Endometrial microvascular endothelial cells (primary cell): ENCODE results near the gene PTX4. TPM values are rescaled to one million over a fixed set of nuclear protein-coding genes. Genes with fewer than 3 reads are reported as not detected.
"Not testable (repeated sequence)": the region's sequence is repeated elsewhere in the genome, so short reads cannot be mapped to it uniquely, and the experiment has no call there.

Experiments
- in situ Hi-C: cut with HindIII; loops from 2 replicates; pipeline ENCODE4 v1.10.0; 2017; ENCODE audit warnings: low sequenced_read_pairs, low pct_unique_long_range_greater_than_20kb; ENCODE audit errors: inconsistent ontology term
- total RNA-seq: library from RNA; depleted of rRNA; stranded (reverse); fragments of >200 nt; gene quantifications from one replicate; pipeline ENCODE4 v1.2.3, GENCODE V29; 2015; ENCODE audit errors: inconsistent ontology term

The PTX4 gene
- total RNA-seq, 1 donor from 2014 or later = 2.3 TPM

DNA sequence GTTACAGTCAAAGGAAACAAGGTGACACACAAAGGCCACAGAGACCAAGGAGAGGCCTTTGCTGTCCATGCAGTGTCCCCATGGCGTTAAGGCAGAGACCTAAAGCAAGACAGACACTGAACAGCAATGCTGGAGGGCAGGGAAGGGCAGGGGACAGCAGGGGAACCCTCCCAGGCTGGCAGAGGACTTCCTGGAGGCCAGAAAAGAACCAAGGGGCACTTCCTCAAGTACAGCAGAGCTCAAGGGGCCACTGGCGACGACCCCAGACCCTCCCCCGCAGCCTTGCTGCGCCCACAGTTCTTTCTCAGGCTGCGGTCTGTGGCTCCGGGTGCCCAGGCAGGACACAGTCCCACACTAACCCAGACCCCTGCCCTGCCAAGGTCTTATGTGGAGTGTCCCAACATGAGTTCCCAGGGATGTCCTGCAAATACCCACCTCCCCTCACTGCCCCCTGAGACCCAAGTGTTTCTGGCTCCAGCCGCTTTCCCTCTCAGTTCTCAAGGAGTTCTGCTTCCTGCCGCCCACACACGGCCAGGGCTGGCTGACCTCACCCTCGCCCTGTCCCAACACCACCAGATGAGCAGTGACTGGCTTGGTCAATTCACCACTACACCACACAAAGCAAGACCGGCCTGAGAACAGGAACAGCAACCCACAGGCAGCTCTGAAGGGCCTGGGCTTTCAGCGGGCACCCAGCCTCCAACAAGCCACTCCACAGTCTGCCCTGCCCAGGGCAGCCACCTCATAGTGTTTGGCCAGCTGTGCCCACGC, 18.1 kb downstream of the PTX4 start:
- in situ Hi-C loops = no loop called here

DNA sequence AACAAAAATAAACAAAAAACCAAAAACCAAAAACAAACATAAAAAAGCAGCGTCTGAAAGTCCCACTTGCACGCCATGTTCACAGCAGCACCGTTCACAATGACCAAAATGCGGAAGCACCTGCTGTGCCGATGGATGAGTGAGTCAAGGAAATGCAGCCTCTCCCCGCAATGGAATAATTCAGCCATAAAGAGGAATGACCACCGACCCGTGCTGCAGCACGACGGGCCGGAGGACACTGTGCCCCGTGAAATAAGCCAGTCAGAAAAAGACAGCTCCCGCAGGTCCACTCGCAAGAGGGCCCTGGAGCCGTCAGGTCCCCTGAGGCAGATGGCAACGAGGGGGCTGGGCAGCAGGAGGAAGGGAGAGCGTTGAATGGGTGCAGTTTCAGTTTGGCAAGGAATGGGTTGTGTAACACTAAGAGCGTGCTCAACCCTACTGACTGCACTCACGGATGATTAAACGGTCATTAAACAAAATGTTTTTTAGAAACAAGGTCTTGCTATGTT, 19.0 kb downstream of the PTX4 start:
- in situ Hi-C loops = no loop called here

DNA sequence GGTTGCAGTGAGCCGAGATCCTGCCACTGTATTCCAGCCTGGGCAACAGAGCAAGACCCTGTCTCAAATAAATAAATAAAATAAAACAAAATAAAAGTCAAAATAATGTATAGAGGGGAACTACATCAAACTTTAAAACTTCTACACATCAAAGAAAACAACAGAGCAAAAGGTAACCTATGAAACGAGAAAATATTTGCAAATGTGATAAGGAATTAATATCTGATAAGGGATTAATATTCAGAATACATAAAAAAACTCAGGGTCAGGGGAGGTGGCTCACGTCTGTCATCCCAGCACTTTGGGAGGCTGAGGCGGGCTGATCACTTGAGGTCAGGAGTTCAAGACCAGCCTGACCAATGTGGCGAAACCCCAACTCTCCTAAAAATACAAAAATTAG, 19.6 kb downstream of the PTX4 start:
- in situ Hi-C loops = not testable (repeated sequence)

DNA sequence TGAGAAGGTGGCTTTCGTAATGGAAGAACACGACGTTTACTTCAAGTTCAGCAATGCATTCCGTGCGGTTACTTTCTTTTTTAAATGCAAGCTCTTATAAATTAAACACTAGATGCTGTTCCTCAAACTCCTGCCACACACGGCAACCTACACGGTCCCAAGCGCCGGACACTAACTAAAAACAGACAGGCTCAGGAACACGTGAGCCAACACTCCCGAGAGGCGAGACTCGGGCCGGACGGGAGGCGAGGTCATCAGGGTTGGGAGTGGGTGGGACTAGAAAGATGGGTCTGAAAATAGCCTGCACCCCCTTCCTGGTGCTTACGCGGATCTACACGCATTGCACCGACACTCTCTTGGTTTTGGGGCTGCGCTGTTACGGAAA, 20.3 kb downstream of the PTX4 start:
- in situ Hi-C loops = no loop called here

DNA sequence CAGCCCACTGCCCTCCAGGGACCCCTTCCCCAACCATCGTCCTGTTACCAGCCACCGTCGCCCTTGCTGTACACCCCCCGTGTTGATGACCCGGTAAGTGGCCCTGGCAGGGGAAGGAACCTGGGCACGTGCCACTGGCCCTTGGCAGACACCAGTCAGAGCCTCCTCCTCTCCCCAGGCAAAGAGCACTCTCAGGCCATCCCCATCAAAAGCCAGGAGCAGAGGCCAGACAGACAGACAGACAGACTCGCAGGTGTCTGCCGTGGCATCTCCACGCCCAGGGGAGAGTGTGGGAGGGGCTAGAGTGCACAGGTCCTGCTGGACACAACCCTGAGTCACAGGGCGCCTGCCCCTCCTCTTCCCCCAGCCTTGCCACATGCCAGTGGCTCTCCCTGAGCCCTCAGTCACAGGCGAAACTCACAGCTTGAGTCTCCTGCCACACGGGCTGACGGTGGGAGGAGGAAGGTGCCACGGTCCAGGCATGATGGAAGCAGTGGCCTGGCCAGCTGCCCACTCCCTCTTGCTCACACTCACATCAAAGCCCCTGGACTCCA, 21.7 kb downstream of the PTX4 start:
- in situ Hi-C loops = no loop called here

DNA sequence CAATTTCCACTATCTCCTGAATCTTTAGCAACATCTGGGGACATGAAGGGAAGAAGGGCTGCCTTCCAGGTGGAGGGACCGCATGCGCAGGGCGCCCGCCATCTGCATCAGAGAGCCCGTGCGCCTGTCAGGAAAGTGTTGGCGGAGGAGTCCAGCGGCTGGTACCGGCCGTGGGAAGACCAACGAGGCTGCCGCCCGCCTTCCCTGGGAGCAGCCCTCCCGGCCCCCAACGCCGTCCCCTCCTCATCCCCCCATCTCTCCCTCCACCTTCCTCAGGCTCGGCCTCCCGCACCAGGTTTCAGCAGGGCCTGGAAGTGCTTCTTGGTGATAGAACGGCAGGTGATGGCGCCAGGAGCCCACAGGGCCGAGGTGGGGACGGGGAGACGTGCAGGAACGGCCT, 22.7 kb downstream of the PTX4 start:
- in situ Hi-C loops = no loop called here

DNA sequence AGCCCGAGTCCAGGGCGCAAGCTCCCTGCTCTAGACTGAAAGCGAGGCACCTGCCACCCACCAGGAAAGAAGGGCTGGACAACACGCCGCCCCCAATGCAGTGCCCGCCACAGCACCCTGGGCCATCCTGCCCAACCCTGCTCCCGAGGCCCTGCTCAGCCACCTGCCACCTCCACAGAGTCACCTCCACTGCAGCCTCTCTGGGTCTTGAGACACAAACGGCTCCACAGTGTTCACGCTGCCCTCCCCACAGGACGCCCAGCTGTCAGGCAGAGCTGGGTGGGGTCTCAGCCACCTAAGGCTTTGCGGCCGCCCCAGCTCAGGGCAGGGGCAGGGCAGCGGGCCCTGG, 23.2 kb downstream of the PTX4 start:
- in situ Hi-C loops = no loop called here

DNA sequence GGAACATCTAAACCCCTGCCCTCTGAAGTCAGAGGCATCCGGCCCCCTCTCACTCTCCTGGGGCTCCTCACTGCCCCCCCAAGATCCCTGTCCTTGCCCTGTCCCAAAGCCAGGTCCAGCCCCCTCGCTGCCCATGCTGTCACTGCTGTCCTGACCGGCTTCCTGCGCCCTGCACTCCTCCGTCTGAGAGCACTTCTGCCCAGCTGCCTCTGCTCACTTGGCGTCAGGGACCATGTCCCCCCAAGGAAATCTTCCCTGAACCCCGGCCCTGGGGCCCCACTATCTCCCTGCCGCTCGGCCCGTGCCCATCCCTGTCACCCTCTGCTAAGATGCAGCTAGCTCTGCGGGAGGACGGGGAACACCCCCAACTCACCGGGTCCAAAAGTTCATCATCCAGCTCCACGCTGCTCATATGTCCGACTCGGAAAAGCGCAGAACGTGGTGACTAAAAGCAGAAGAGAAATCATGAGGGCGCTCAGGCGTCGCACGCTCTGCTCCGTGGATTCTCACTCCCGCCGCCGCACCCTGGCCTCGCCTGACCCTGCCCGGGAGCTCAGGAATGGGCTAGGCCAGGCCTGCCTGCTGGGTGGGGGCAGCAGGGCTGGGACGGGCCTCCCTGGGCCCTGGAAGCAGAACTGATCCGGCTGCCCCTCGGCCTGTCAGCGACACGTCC, 23.7 kb downstream of the PTX4 start:
- in situ Hi-C loops = no loop called here

DNA sequence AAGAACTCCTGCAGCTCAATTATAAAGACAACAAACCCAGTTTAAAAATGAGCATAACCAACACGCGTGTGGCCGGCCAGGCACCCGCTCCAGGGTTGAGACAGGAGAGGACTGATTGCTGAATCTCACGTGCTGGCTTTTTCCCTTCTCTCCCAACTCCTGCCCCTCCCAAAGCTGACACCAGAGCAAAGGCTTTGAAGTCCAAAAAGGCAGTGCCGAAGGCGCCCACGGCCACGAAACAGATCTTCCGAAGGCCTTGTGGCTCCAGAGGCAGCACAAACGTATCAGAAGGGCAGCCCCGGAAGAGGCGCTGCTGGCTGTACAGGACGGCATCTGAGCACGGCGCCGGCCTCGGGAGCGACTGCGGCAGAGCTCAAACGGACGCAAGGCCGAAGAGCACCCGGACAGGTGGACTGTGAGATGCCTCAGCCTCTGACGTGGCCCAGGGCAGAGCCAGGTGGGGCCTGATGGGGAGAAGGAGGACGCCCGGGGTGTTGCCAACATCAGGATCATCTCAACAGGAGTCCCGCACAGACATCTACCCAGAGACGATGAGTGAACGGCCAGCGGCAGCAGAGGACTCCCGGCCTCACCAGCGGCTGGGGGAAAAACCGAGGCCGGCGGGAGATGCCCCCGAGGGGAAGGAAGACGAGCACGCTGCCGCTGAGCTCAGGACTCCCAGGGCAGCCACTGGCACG, 24.4 kb downstream of the PTX4 start:
- in situ Hi-C loops = no loop called here

DNA sequence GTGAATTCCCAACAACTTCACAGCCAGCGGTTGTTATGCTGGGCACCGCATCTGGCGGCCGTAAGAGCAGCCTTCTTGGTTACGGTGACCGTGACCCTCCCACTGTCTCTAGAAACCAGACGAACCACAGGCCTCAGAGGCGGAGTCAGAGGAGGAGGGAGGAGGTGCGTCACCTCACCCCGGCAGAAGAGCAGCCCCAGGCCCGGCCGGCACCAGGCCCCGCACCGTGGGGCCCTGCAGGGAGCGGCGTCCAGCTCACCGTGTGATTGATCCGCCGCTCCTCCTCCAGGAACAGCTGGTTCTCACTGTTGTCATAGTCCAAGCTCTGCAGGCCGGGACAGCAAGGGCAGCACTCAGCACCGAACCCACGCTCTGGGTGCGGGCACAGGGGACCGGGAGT, 27.6 kb downstream of the PTX4 start:
- in situ Hi-C loops = no loop called here

DNA sequence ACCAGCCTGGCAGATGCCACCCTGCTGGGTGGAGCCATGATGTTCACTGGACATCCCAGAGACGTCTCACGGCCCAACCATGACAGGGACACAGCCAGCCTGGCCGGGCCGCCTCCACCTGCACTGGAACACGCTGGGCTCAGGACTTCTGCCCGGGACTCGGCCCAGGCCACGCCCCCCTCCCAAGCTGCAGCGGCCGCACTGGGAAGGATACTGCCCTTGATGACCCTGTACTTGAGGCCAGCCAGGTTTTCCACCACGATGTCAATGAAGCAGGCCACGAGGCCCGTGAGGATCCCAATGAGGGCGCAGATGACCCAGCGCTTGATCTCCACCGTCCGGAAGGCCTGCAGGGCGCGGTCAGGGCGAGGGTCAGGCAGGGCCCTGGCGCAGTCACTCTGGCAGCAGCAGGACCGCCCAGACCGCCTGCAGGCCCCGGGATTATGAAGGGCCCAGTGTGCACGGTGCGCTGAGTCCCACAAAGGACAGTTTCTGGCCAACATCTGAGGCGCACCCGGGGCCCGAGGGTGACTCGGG, 28.1 kb downstream of the PTX4 start:
- in situ Hi-C loops = no loop called here

DNA sequence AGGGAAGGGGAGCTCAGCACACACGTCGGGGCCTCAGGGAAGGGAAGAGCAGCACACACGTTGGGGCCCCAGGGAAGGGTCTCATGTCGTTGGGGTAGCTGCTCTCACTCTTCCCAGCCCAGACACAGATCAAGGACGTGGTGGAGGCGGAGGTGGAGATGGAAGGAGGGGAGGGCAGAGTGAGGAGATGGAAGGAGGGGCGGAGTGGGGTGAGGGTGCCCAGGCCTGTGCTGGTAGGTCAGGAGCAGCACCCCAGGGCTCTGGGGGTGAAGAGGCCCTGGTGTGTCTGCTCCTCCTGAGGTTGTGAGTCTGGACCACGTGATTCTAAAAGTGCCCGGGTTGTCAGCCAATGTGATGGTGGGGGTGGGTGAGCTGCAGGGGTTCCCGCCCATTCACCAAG, 28.8 kb downstream of the PTX4 start:
- in situ Hi-C loops = no loop called here

DNA sequence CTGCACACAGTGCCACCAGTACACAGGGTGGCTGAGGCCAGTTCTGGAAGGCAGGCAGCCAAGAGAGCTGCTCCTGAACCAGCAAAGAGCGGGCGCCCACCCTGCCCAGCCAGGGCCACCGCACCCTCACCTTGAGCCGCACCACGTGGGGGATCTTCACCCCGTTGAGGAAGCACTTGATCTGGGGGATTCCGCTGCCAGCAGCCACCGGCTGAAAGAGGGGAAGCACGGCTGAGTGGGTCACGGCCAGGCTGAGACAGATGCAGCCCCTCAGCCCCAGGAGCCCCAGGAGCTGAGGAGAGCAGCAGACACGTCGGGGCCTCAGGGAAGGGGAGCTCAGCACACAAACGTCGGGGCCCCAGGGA, 29.8 kb downstream of the PTX4 start:
- in situ Hi-C loops = no loop called here

DNA sequence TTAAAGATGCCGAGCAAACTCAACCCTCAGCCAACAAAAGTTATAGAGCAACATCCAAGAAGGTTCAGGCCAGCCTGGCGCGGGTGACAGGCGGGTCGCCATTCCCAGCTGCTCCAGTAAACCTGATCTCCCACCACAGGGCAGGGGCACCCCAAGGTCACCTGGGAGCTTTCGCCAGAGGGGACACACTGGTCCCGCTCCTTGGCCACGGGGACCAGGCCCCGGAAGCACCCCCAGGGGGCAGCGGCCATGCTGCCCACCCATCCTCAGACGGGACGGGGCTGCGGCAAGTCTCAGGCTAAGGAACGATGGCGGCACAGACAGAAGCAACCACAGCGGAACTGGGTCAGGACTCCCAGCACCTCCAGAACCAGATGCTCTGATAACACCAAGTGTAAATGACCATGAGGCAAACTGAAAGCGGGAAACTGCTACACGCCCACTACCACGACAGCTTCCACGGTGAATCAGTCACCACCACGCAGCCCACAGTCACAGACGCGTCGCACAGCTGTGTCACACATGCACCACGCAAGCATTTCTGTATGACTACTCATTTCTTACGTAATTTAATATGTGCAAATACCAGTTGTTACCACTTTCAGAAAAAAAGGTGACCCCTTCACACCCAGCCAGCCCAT, 30.3 kb downstream of the PTX4 start:
- in situ Hi-C loops = no loop called here

DNA sequence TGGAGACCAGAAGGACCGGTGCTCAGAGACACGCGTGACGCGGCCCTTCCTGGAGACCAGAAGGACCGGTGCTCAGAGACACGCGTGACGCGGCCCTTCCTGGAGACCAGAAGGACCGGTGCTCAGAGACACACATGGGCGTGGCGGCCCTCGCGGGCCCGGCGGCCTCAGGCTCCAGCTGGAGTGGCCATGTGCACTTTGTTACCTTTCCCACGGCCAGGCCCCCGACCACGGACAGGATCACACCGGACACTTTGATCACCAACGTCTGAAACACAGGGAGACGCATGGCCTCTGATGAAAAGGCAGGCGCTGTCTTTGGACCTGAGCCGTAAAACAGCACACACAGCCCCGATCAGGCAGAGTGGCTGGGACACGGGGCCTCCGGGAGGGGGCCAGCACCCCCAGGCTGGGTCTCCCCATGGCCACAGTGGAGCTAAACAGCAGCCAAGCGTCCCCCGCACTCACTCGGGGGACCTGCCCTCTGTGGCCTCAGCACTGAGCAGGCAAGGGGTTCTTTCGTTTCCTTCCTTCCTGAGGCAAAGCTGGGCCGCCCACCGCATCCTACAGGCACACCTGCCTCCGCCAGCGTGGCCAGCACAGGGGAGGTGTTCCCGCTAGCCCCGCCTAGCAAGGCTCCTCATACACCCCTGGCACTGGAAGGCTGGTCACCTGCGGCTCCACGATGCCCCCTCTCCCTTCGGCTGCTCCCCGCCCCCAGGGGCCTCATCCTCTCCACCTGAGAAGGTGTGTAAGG, 31.1 kb downstream of the PTX4 start:
- in situ Hi-C loops = no loop called here

DNA sequence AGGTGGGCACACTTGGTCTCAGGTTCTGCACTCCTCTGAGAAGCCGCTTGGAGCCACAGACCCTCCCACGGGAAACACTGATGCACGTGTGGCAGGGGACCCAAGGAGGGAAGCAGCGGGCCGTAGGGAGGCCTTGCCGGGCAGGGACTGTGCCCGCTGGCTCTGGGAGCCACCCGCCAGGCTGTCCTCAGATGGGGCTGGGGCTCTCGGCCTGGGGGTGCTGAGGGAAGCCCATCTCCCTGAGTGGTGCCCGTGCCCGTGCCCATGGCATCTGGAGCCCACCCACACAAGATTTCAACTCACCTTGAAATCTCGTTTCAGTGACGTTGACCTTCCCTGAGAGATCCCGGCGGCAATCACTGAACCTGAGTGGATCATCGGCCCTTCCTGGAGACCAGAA, 31.8 kb downstream of the PTX4 start:
- in situ Hi-C loops = no loop called here

DNA sequence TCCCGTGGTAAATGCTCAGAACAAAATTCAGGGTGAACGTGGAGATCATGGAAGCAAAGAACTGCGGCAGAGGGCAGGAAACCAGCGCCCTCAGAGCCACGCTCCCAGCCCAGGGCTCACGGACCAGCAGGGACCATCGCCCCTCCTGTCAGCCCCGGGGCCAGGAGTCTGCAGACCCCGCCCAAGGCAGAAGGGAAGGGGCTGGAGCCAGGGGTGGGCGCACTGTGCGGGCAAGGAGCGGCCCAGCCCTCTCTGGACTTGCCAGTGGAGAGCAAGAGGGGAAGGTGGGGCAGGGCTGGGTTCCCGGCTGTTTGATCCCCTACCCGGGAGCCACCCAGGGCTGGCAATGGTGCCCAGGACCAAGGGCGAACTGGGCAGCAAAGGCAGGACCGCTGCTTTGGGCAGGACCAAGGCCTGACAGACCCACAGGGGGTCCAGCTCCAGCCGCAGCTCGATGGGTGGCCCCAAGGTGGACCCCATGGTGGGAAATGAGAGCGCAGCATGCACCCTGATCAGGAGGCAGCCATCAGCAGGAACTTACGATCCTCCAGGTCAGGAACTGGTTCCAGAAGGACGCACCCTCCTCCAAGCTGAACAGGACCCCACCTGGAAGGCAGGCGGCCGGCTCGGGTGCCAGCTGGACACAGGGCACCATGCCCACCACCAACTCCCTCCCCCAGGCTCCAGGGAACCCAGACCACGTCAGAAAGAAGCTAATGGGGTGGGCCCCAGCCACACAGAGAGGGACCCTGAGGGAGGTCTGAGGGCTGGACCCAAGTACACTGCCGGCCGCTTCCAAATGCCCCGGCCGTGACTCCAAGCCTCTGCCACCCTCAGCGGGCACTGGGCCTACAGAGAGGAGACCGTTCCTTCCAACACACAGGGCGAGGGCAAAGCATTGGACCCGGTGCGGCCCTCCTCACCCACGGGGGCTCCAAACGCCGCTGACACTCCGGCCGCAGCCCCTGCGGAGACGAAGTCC, 33.3 kb downstream of the PTX4 start:
- in situ Hi-C loops = no loop called here
